CD4-positive, alpha-beta memory T cell (primary cell): ENCODE data around the gene MSN. TPM values are rescaled to one million over a fixed set of nuclear protein-coding genes. Genes with fewer than 3 reads are reported as not detected.

Experiments used
- CTCF ChIA-PET: fragments of 350-600 bp; sonication (Branson Sonifier 250); formaldehyde crosslinking; loops from one replicate; lab custom pipeline; 2021; ENCODE audit warnings: inconsistent platforms; ENCODE audit not compliant: partially characterized antibody; lab: Charles Lee
- POLR2A ChIA-PET: fragments of 350-600 bp; sonication (Branson Sonifier 250); formaldehyde crosslinking; loops from one replicate; lab custom pipeline; 2021; ENCODE audit not compliant: partially characterized antibody; lab: Charles Lee
- DNase-seq, 5 donors: peaks; one replicate each; pipeline versions ENCODE4 v3.0.0 to v3.0.0-alpha.2; 2020 to 2022; ENCODE audit warnings: mixed read lengths in 1 of 5
- H3K27ac ChIP-seq: one replicate; pipeline ENCODE4 v1.7.0; 2013; ENCODE audit warnings: low read depth, low read length
- H3K27me3 ChIP-seq: 2 replicates; pipeline ENCODE4 v1.7.0; 2013; ENCODE audit warnings: mild to moderate bottlenecking, low read length, moderate library complexity; ENCODE audit not compliant: insufficient read depth
- H3K36me3 ChIP-seq: 2 replicates; pipeline ENCODE4 v1.7.0; 2013; ENCODE audit warnings: mild to moderate bottlenecking, low read length, moderate library complexity; ENCODE audit not compliant: insufficient read depth
- H3K4me1 ChIP-seq: 2 replicates; pipeline ENCODE4 v1.7.0; 2013; ENCODE audit warnings: mild to moderate bottlenecking, low read length, moderate library complexity; ENCODE audit not compliant: insufficient read depth
- H3K4me3 ChIP-seq, 2 donors: one replicate each; pipeline ENCODE4 v1.7.0; 2013; ENCODE audit warnings: low read length in 2 of 2, mild to moderate bottlenecking in 1 of 2
- H3K9me3 ChIP-seq, 2 donors: one replicate each; pipeline ENCODE4 v1.7.0; 2013; ENCODE audit warnings: low read length in 2 of 2, control low read depth in 1 of 2; ENCODE audit not compliant: control insufficient read depth in 1 of 2
- H3K27ac Mint-ChIP-seq, 7 donors: one replicate each; pipeline ENCODE4 v1.8.0; 2020 to 2021; ENCODE audit warnings: mixed read lengths in 7 of 7, mild to moderate bottlenecking in 6 of 7, inconsistent platforms in 3 of 7, moderate library complexity in 3 of 7
- H3K27me3 Mint-ChIP-seq, 2 donors: one replicate each; pipeline ENCODE4 v1.8.0; 2020 to 2021; ENCODE audit warnings: mixed read lengths in 2 of 2
- H3K36me3 Mint-ChIP-seq, 2 donors: one replicate each; pipeline ENCODE4 v1.8.0; 2020 to 2021; ENCODE audit warnings: mixed read lengths in 2 of 2, inconsistent platforms in 1 of 2, mild to moderate bottlenecking in 1 of 2
- H3K4me1 Mint-ChIP-seq, 4 donors: one replicate each; pipeline ENCODE4 v1.8.0; 2020 to 2021; ENCODE audit warnings: mixed read lengths in 4 of 4, mild to moderate bottlenecking in 1 of 4
- H3K4me3 Mint-ChIP-seq, 8 donors: one replicate each; pipeline ENCODE4 v1.8.0; 2020 to 2021; ENCODE audit warnings: mixed read lengths in 8 of 8, mild to moderate bottlenecking in 7 of 8, moderate library complexity in 6 of 8, inconsistent platforms in 3 of 8
- H3K9me3 Mint-ChIP-seq, 8 donors: one replicate each; pipeline ENCODE4 v1.8.0; 2020 to 2021; ENCODE audit warnings: mixed read lengths in 8 of 8, mild to moderate bottlenecking in 5 of 8, inconsistent platforms in 3 of 8, moderate library complexity in 1 of 8
- intact Hi-C: fragments of 100-400 bp; cut with micrococcal nuclease; formaldehyde crosslinking; loops from one replicate; pipeline ENCODE4 v1.15.1; 2023
- polyA plus RNA-seq, 2 donors: library from polyadenylated mRNA; unstranded; fragments of 300-500 nt; fragmentation: Illumina TruSeq; gene quantifications; one replicate each; pipeline ENCODE4 v1.2.3, GENCODE V29; 2021
- total RNA-seq, 2 experiments: library from RNA; stranded (reverse); gene quantifications; one replicate each; pipeline ENCODE4 v1.2.3, GENCODE V29; 2021

The MSN gene
- total and polyA plus RNA-seq, 4 experiments from 2014 or later: 334 to 669 (median 468) TPM

DNA sequence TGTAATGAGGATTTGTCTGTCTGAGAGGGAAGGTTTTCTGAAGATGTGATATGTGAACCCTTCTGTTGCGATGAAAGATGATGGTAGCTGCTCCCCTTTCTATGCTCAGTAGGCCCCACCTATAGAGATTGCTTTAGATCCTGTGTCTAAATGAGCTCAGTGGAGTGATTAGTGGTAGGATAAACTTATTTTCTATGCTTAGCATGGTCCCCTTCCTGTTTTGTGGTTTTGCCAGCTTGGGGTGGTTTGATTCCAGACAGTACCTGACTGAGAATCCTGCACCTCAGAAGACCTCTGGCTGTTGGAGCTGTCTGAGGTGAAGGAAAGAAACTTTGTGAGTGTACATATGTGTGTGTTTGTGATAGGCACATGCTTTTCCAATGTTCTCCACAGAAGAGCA, 17.7 kb downstream of the MSN start:
- no peaks in the 10 kb centered on the region for H3K9me3 Mint-ChIP-seq
- Histone ChIP-seq H3K4me3 (no peak overlapping the region), H3K36me3 (no peaks in the 10 kb centered on the region), H3K9me3 (no peaks in the 10 kb centered on the region), H3K27ac (peak overlapping the region; percentile 32), H3K4me1 (peaks cover 97% of the 10 kb centered on the region), H3K27me3 (no peaks in the 10 kb centered on the region)
- H3K4me1 Mint-ChIP-seq: peaks cover 64 to 95% (median 82%) of the 10 kb centered on the region in 4 donors
- CTCF ChIA-PET: interaction anchor here (1.6 to 1.8 kb wide), 2 partner anchors 19 to 89 kb away, joined by 4 to 5 read pairs; no protein-coding TSS in a partner anchor
- no peaks in the 10 kb centered on the region for H3K27me3 Mint-ChIP-seq
- POLR2A ChIA-PET: interaction anchor here (1.9 to 3.1 kb wide), 3 partner anchors 10 to 17 kb away, joined by 6 to 16 read pairs (median 15); partner anchors contain the start of gene MSN
- H3K36me3 Mint-ChIP-seq: peaks cover 26 to 54% of the 10 kb centered on the region in 2 donors
- peak overlapping the region; percentile 69 to 94 (median 89) for H3K27ac Mint-ChIP-seq
- intact Hi-C loops: no loop called here
- DNase-seq: peak in 1 of 5 donors; percentile 51
- H3K4me3 Mint-ChIP-seq: peak overlapping the region; percentile 21 to 84 (median 66)

- Histone ChIP-seq H3K9me3 (no peaks in the 10 kb centered on the region), H3K27me3 (no peaks in the 10 kb centered on the region), H3K4me1 (peaks cover 97% of the 10 kb centered on the region), H3K36me3 (no peaks in the 10 kb centered on the region), H3K4me3 (no peak overlapping the region), H3K27ac (peak overlapping the region; percentile 38)
- ChIA-PET CTCF (interaction anchor here (0.8 to 1.8 kb wide), 4 partner anchors 12 to 90 kb away, joined by 3 to 5 read pairs (median 4); no protein-coding TSS in a partner anchor), POLR2A (interaction anchor here (1.2 to 3.1 kb wide), 5 partner anchors 8 to 18 kb away, joined by 3 to 16 read pairs (median 6); partner anchors contain the start of gene MSN)
- peaks cover 25 to 53% of the 10 kb centered on the region in 2 donors for H3K36me3 Mint-ChIP-seq
- intact Hi-C loops: no loop called here
- peak overlapping the region; percentile 40 to 84 (median 64) for H3K4me3 Mint-ChIP-seq
- peak overlapping the region; percentile 44 to 94 (median 76) for H3K27ac Mint-ChIP-seq
- H3K9me3 Mint-ChIP-seq: no peaks in the 10 kb centered on the region
- no peaks in the 10 kb centered on the region for H3K27me3 Mint-ChIP-seq
- peaks cover 60 to 95% (median 83%) of the 10 kb centered on the region in 4 donors for H3K4me1 Mint-ChIP-seq
- DNase-seq: no peak
These were observed 18.8 kb downstream of the MSN start for GRCh38 chrX:65686236-65686635.

- no peak for DNase-seq
- Mint-ChIP-seq H3K4me3 (peak overlapping the region in 7 of 8 donors; percentile 19 to 84 (median 73)), H3K27me3 (no peaks in the 10 kb centered on the region), H3K36me3 (peaks cover 28 to 48% of the 10 kb centered on the region in 2 donors), H3K27ac (peak overlapping the region; percentile 9 to 94 (median 85)), H3K9me3 (no peaks in the 10 kb centered on the region), H3K4me1 (peaks cover 59 to 95% (median 80%) of the 10 kb centered on the region in 4 donors)
- POLR2A ChIA-PET: interaction anchor here (0.7 to 2.7 kb wide), 3 partner anchors 10 to 16 kb away, joined by 3 to 15 read pairs (median 5); no protein-coding TSS in a partner anchor
- Histone ChIP-seq H3K36me3 (no peaks in the 10 kb centered on the region), H3K9me3 (no peaks in the 10 kb centered on the region), H3K4me1 (peaks cover 97% of the 10 kb centered on the region), H3K27me3 (no peaks in the 10 kb centered on the region), H3K27ac (no peak overlapping the region), H3K4me3 (no peak overlapping the region)
- intact Hi-C loops: no loop called here
- CTCF ChIA-PET: interaction anchor here (1.5 kb wide), 1 partner anchor 298 kb away, joined by 3 read pairs; no protein-coding TSS in a partner anchor
These were observed 19.9 kb downstream of the MSN start for GRCh38 chrX:65687367-65687766.

GRCh38 chrX:65688403-65688871, 21.0 kb downstream of the MSN start:
- Mint-ChIP-seq H3K27ac (peak overlapping the region; percentile 38 to 94 (median 86)), H3K4me3 (peak overlapping the region; percentile 10 to 84 (median 72)), H3K9me3 (no peaks in the 10 kb centered on the region), H3K27me3 (no peaks in the 10 kb centered on the region), H3K4me1 (peaks cover 58 to 95% (median 78%) of the 10 kb centered on the region in 4 donors), H3K36me3 (peaks cover 29 to 46% of the 10 kb centered on the region in 2 donors)
- DNase-seq: no peak
- Histone ChIP-seq H3K4me1 (peaks cover 100% of the 10 kb centered on the region), H3K27me3 (no peaks in the 10 kb centered on the region), H3K4me3 (no peak overlapping the region), H3K9me3 (no peaks in the 10 kb centered on the region), H3K36me3 (no peaks in the 10 kb centered on the region), H3K27ac (peak overlapping the region; percentile 17)
- POLR2A ChIA-PET: interaction anchor here (1.3 to 3.1 kb wide), 3 partner anchors 8 to 14 kb away, joined by 4 to 21 read pairs (median 4); no protein-coding TSS in a partner anchor
- intact Hi-C loops: no loop called here
- CTCF ChIA-PET: interaction anchor here (1.1 to 1.5 kb wide), 4 partner anchors 10 to 93 kb away, joined by 3 to 5 read pairs (median 4); no protein-coding TSS in a partner anchor

DNA sequence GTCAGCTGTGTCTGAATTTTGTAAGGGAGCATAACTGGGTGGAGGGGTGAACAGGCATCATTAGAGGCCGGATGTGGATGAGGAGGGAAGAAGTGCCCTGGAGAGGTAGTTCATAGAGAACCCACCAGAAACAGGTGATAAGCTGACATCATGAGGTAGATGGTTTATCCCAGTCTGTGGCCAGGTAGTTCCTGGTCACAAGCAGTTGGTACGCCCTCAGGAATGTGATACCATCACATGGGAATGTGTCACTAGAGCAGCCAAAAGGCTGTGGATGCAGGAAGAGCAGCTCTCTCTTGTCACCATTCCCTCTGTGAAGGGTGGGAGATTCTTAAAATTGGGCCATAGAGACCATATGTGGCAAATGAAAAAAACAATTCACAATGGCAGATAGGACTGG, 21.9 kb downstream of the MSN start:
- Histone ChIP-seq H3K4me3 (no peak overlapping the region), H3K36me3 (no peaks in the 10 kb centered on the region), H3K4me1 (peaks cover 100% of the 10 kb centered on the region), H3K27me3 (no peaks in the 10 kb centered on the region), H3K27ac (peak overlapping the region; percentile 17), H3K9me3 (no peaks in the 10 kb centered on the region)
- Mint-ChIP-seq H3K4me3 (peak overlapping the region; percentile 47 to 84 (median 74)), H3K27me3 (no peaks in the 10 kb centered on the region), H3K27ac (peak overlapping the region; percentile 85 to 94 (median 87)), H3K9me3 (no peaks in the 10 kb centered on the region), H3K4me1 (peaks cover 56 to 97% (median 81%) of the 10 kb centered on the region in 4 donors), H3K36me3 (peaks cover 30 to 45% of the 10 kb centered on the region in 2 donors)
- DNase-seq: no peak
- ChIA-PET POLR2A (interaction anchor here (0.9 to 3.1 kb wide), 6 partner anchors 9 to 89 kb away, joined by 3 to 21 read pairs (median 4); no protein-coding TSS in a partner anchor), CTCF (interaction anchor here (1.1 to 2.2 kb wide), 4 partner anchors 9 to 21 kb away, joined by 3 to 6 read pairs (median 4); no protein-coding TSS in a partner anchor)
- intact Hi-C loops: no loop called here

DNA sequence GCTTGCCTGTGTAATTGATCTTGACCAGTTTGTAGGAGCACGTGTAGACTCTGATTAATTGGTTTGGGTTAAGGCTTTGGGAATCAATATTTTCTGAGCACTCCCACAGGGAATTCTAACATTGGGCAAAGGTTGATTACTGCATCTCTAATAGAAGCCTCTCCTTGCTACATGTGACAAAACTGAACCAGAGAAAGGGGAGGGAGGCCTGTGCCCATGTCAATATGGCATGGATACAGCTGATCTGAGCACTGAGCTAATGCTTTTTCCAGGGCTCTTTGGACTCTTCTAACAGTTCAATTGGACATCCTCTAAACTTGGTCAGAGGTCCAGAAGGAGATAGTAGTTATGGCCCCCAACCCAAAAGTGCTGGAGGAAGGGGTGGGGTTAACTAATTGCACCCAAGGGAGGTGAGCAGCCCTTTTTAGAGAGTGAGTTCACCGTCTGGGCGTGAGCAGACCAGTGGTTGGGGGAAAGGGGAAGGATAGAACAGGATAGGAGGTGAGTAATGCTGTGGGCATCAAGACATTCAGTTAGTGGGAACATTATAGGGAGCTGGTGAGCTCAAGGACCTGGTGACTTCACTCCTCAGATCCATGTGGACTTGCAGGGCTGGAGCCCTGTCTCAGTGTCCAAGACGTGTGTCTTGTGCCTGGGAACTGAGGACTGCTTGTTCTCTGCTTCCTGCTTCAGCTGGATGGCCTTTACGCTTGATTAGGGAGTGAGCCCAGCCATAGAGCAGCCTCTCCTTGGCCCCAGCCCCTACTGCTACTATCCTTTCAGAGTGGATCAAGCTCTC, 22.8 kb downstream of the MSN start:
- no peaks in the 10 kb centered on the region for H3K27me3 ChIP-seq
- peaks cover 56 to 100% (median 81%) of the 10 kb centered on the region in 4 donors for H3K4me1 Mint-ChIP-seq
- no peaks in the 10 kb centered on the region for H3K9me3 ChIP-seq
- H3K9me3 Mint-ChIP-seq: no peaks in the 10 kb centered on the region
- no peaks in the 10 kb centered on the region for H3K27me3 Mint-ChIP-seq
- DNase-seq: no peak
- H3K4me3 ChIP-seq: no peak overlapping the region
- H3K4me3 Mint-ChIP-seq: peak overlapping the region; percentile 54 to 84 (median 71)
- CTCF ChIA-PET: interaction anchor here (1.2 to 2.2 kb wide), 3 partner anchors 11 to 22 kb away, joined by 3 to 6 read pairs (median 5); no protein-coding TSS in a partner anchor
- POLR2A ChIA-PET: interaction anchor here (0.6 to 3.1 kb wide), 7 partner anchors 8 to 89 kb away, joined by 3 to 21 read pairs (median 4); no protein-coding TSS in a partner anchor
- H3K27ac Mint-ChIP-seq: peak overlapping the region; percentile 85 to 94 (median 87)
- no peaks in the 10 kb centered on the region for H3K36me3 ChIP-seq
- peaks cover 100% of the 10 kb centered on the region for H3K4me1 ChIP-seq
- H3K27ac ChIP-seq: peak overlapping the region; percentile 28
- intact Hi-C loops: no loop called here
- H3K36me3 Mint-ChIP-seq: peaks cover 36 to 45% of the 10 kb centered on the region in 2 donors
